Keratinocyte (primary cell): Measurements from ENCODE around the gene DIS3L2. TPM values are rescaled to one million over a fixed set of nuclear protein-coding genes. Genes with fewer than 3 reads are reported as not detected.

ENCODE experiments used
- DNase-seq: peaks from one replicate; pipeline ENCODE4 v3.0.0-alpha.2; 2011; ENCODE audit warnings: low read depth, missing footprints, low spot score
- FAIRE-seq: peaks from 2 replicates; lab custom pipeline; 2011; peaks lifted over from hg19 to GRCh38; lab: Jason Lieb, UNC
- H2AFZ ChIP-seq: 2 replicates; pipeline ENCODE4 v1.6.0; 2012; ENCODE audit warnings: low read length, control low read depth, inconsistent platforms; ENCODE audit not compliant: control insufficient read depth
- H3K27ac ChIP-seq: 2 replicates; pipeline ENCODE4 v1.5.1; 2011; ENCODE audit warnings: low read length; ENCODE audit not compliant: control insufficient read depth, insufficient read depth
- H3K27me3 ChIP-seq: 3 replicates; pipeline ENCODE4 v1.6.0; 2011; ENCODE audit warnings: low read length; ENCODE audit not compliant: control insufficient read depth, insufficient read depth; ENCODE audit errors: extremely low read depth
- H3K36me3 ChIP-seq, 2 experiments: 2 replicates in 1 of 2; 3 replicates in 1 of 2; pipeline ENCODE4 v1.5.1; 2011; ENCODE audit warnings: low read length in 2 of 2, mild to moderate bottlenecking in 1 of 2; ENCODE audit not compliant: control insufficient read depth in 2 of 2, insufficient read depth in 2 of 2; ENCODE audit errors: extremely low read depth in 1 of 2
- H3K4me1 ChIP-seq: 3 replicates; pipeline ENCODE4 v1.5.1; 2011; ENCODE audit warnings: low read length; ENCODE audit not compliant: control insufficient read depth, insufficient read depth; ENCODE audit errors: extremely low read depth
- H3K4me2 ChIP-seq: 3 replicates; pipeline ENCODE4 v1.6.0; 2011; ENCODE audit warnings: low read depth, low read length; ENCODE audit not compliant: control insufficient read depth, insufficient read depth; ENCODE audit errors: extremely low read depth
- H3K4me3 ChIP-seq, 3 experiments: fragments of 200-600 bp in 1 of 3; sonication (generic) in 1 of 3; 2 replicates in 2 of 3; 3 replicates in 1 of 3; pipeline ENCODE4 v1.5.1; 2011 to 2016; ENCODE audit warnings: low read length in 3 of 3, mild to moderate bottlenecking in 3 of 3, control low read depth in 2 of 3, inconsistent platforms in 1 of 3, low read depth in 1 of 3, mixed read lengths in 1 of 3, mixed run types in 1 of 3, moderate library complexity in 1 of 3; ENCODE audit not compliant: control insufficient read depth in 2 of 3, insufficient read depth in 2 of 3; ENCODE audit errors: extremely low read depth in 1 of 3
- H3K79me2 ChIP-seq: 2 replicates; pipeline ENCODE4 v1.6.0; 2012; ENCODE audit warnings: low read length; ENCODE audit not compliant: control insufficient read depth, insufficient read depth
- H3K9ac ChIP-seq: 3 replicates; pipeline ENCODE4 v1.6.0; 2011; ENCODE audit warnings: low read length; ENCODE audit not compliant: control insufficient read depth, insufficient read depth; ENCODE audit errors: extremely low read depth
- H3K9me1 ChIP-seq: 3 replicates; pipeline ENCODE4 v1.6.0; 2011; ENCODE audit warnings: low read length; ENCODE audit not compliant: control insufficient read depth, insufficient read depth; ENCODE audit errors: extremely low read depth
- H3K9me3 ChIP-seq: 2 replicates; pipeline ENCODE4 v1.5.1; 2012; ENCODE audit warnings: low read depth, low read length; ENCODE audit not compliant: control insufficient read depth
- H4K20me1 ChIP-seq: 3 replicates; pipeline ENCODE4 v1.6.0; 2011; ENCODE audit warnings: low read length; ENCODE audit not compliant: control insufficient read depth, insufficient read depth; ENCODE audit errors: extremely low read depth
- EZH2 ChIP-seq: IDR thresholded peaks from one replicate; pipeline ENCODE4 v1.6.1; 2012; ENCODE audit warnings: inconsistent platforms, mild to moderate bottlenecking, low read length, moderate library complexity
- dilution Hi-C: fragments of 300-500 bp; cut with MboI; formaldehyde crosslinking; loops from one replicate; pipeline ENCODE4 v1.7.0; 2020; ENCODE audit warnings: low sequenced_read_pairs; ENCODE audit not compliant: extremely low pct_ligation_motif_present
- polyA plus RNA-seq, 5 experiments: library from polyadenylated mRNA; depleted of rRNA in 3 of 5; stranded (reverse) in 3 of 5; stranded (forward) in 1 of 5; unstranded in 1 of 5; fragments of >200 nt; gene quantifications; 1 replicate in 1 of 5; 2 replicates in 3 of 5; 3 replicates in 1 of 5; pipeline versions ENCODE4 v1.2.1 to v1.2.3, GENCODE V29; 2011 to 2012; ENCODE audit warnings: missing spikeins in 2 of 5, low read depth in 1 of 5, low replicate concordance in 1 of 5
- TF ChIP-seq, protein P1 (sequence below), 3 experiments: IDR thresholded peaks in 1 of 3; conservative IDR thresholded peaks in 1 of 3; optimal IDR thresholded peaks in 1 of 3; 2 replicates in 2 of 3; 3 replicates in 1 of 3; pipeline versions ENCODE3 to v1.5.1; 2011; ENCODE audit warnings: low read length in 3 of 3, mild to moderate bottlenecking in 3 of 3, moderate library complexity in 2 of 3, control low read depth in 1 of 3, inconsistent platforms in 1 of 3; ENCODE audit not compliant: insufficient read depth in 2 of 3; ENCODE audit errors: extremely low read depth in 1 of 3

DIS3L2 gene
- polyA plus RNA-seq, 1 donor (not counting 4 experiments of a cell fraction or from before 2014, with no cell fraction given): 8.6 TPM

DNA sequence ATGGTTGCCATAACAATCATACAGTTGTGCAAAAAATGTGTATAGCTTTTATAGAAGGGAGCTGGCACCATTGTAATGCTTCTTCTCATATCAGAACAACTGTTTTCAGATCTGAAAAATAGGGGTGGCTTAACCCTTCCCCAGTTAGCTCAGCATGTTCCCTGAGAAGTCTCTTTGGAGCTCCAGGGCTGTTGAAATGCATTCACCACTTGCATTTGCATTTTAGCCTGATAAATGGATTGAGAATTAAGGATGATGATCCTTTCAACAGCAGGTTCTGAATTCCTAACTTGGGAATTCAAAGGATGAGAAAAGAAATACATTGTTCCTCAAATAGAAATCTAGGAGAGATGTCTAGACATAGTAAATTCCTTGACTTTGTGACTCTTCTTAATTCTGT, 235.3 kb downstream of the DIS3L2 start:
- Histone ChIP-seq H3K9me1 (no peaks in the 10 kb centered on the region), H4K20me1 (no peaks in the 10 kb centered on the region), H3K27me3 (no peaks in the 10 kb centered on the region), H2AFZ (no peak overlapping the region), H3K79me2 (no peaks in the 10 kb centered on the region), H3K36me3 (peaks cover 0 to 7% of the 10 kb centered on the region in 2 experiments), H3K4me1 (no peaks in the 10 kb centered on the region), H3K27ac (no peak overlapping the region), H3K9me3 (peaks cover 2% of the 10 kb centered on the region), H3K4me3 (no peak overlapping the region), H3K9ac (no peak overlapping the region), H3K4me2 (no peak overlapping the region)
- FAIRE-seq (peak; percentile 5), DNase-seq (no peak)
- dilution Hi-C loops: no loop called here
- TF ChIP-seq, protein P1, sequence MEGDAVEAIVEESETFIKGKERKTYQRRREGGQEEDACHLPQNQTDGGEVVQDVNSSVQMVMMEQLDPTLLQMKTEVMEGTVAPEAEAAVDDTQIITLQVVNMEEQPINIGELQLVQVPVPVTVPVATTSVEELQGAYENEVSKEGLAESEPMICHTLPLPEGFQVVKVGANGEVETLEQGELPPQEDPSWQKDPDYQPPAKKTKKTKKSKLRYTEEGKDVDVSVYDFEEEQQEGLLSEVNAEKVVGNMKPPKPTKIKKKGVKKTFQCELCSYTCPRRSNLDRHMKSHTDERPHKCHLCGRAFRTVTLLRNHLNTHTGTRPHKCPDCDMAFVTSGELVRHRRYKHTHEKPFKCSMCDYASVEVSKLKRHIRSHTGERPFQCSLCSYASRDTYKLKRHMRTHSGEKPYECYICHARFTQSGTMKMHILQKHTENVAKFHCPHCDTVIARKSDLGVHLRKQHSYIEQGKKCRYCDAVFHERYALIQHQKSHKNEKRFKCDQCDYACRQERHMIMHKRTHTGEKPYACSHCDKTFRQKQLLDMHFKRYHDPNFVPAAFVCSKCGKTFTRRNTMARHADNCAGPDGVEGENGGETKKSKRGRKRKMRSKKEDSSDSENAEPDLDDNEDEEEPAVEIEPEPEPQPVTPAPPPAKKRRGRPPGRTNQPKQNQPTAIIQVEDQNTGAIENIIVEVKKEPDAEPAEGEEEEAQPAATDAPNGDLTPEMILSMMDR (optimal IDR thresholded peaks at IDR 0.05 in 1 of 3, IDR thresholded peaks at IDR 0.05 in 1 of 3, conservative IDR thresholded peaks at IDR 0.05 in 1 of 3; ENCODE audit: extremely low read depth in 1 of 3, insufficient read depth in 2 of 3, low read length in 3 of 3): no peak
- TF ChIP-seq EZH2: no peak

DNA sequence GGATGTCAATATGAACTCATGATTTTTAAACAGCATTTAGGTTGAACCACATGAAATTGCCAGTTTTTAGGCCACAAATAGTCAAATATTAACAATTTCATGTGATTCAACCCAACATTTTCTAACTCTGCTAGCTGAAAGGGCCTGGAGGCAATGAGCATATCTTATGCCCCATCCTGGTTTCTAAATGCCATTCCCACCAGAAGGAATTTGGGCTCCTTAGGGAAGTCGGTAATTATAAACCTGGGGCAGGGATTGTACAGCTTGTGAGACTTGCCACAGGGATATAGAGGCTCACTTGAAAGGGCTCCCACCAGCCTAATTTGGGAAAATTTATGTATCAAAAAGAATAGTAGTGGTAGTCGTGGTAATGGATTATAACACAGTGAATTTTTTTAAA, 238.7 kb downstream of the DIS3L2 start:
- H3K4me1 ChIP-seq: no peaks in the 10 kb centered on the region
- H3K4me2 ChIP-seq: no peak overlapping the region
- no peak for DNase-seq
- H3K9me3 ChIP-seq: no peaks in the 10 kb centered on the region
- no peaks in the 10 kb centered on the region for H3K9me1 ChIP-seq
- H3K79me2 ChIP-seq: no peaks in the 10 kb centered on the region
- H3K27me3 ChIP-seq: no peaks in the 10 kb centered on the region
- H2AFZ ChIP-seq: no peak overlapping the region
- no peaks in the 10 kb centered on the region for H4K20me1 ChIP-seq
- peaks cover 0 to 5% of the 10 kb centered on the region in 2 experiments for H3K36me3 ChIP-seq
- H3K27ac ChIP-seq: no peak overlapping the region
- dilution Hi-C loops: no loop called here
- H3K9ac ChIP-seq: no peak overlapping the region
- TF ChIP-seq, protein P1 (optimal IDR thresholded peaks at IDR 0.05 in 1 of 3, IDR thresholded peaks at IDR 0.05 in 1 of 3, conservative IDR thresholded peaks at IDR 0.05 in 1 of 3; ENCODE audit: extremely low read depth in 1 of 3, insufficient read depth in 2 of 3, low read length in 3 of 3): no peak
- no peak for TF ChIP-seq EZH2
- H3K4me3 ChIP-seq: no peak overlapping the region
- no peak for FAIRE-seq
